GM23248 (cell line): ENCODE measurements around the gene SKI.

Experiments used
- EZH2 ChIP-seq: fragments of 200-600 bp; sonication (generic); IDR thresholded peaks from 2 replicates; pipeline ENCODE4 v1.6.1; 2018; ENCODE audit warnings: antibody characterized with exemption, mild to moderate bottlenecking; ENCODE audit not compliant: insufficient read depth, poor library complexity, severe bottlenecking
- EZH2phosphoT487 ChIP-seq: fragments of 200-600 bp; sonication (generic); IDR thresholded peaks from 2 replicates; pipeline ENCODE4 v1.6.1; 2018; ENCODE audit warnings: antibody characterized with exemption, moderate library complexity, mild to moderate bottlenecking, low read depth; ENCODE audit not compliant: insufficient read depth

DNA sequence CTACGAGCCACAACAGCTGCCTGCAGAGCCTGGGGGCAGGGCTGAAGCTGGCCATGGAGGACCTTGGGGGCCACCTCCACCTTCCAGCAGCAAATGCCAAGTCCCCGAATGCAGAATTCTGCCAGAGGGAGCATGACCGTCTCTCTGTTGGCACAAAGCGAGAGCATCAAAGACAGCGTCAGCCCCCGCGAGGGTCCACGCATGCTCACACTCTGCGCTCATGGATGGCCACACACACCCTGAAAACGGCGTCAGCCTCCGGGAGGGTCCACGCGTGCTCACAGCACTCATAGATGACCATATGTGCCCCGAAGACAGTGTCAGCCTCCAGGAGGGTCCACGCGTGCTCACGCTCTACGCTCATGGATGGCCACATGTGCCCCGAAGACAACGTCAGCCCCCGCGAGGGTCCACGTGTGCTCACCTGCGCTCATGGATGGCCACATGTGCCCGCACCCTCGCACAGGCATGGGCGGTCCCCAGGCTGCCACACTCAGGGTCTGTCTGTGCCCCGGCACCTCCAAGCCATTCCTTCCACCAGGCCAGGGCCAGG is 116.7 kb downstream of the SKI start:
- TF ChIP-seq EZH2phosphoT487 (no peak), EZH2 (no peak)
